H9 (cell line): ENCODE data around the gene LARP1. TPM values are rescaled to one million over a fixed set of nuclear protein-coding genes. Genes with fewer than 3 reads are reported as not detected.
"Not testable (repeated sequence)": the region's sequence is repeated elsewhere in the genome, so short reads cannot be mapped to it uniquely, and the experiment has no call there.

Source experiments
- DNase-seq: peaks from one replicate; pipeline ENCODE4 v3.0.0-alpha.2; 2017
- H2AFZ ChIP-seq: one replicate; pipeline ENCODE4 v1.6.1; 2013; ENCODE audit warnings: mild to moderate bottlenecking, low read length, control low read depth, moderate library complexity
- H2AK5ac ChIP-seq: 2 replicates; pipeline ENCODE4 v1.6.1; 2013; ENCODE audit warnings: low read length, control low read depth, mixed read lengths; ENCODE audit not compliant: insufficient read length
- H2BK120ac ChIP-seq: one replicate; pipeline ENCODE4 v1.6.1; 2013; ENCODE audit warnings: low read depth, mild to moderate bottlenecking, low read length, control low read depth, inconsistent platforms; ENCODE audit not compliant: poor library complexity, severe bottlenecking
- H2BK12ac ChIP-seq: 2 replicates; pipeline ENCODE4 v1.6.1; 2013; ENCODE audit warnings: low read length, control low read depth, mixed read lengths, low read depth; ENCODE audit not compliant: insufficient read length
- H2BK15ac ChIP-seq: 2 replicates; pipeline ENCODE4 v1.6.1; 2013; ENCODE audit warnings: low read depth, low read length, control low read depth
- H2BK20ac ChIP-seq: one replicate; pipeline ENCODE4 v1.6.1; 2013; ENCODE audit warnings: low read depth, mild to moderate bottlenecking, low read length, control low read depth, inconsistent platforms; ENCODE audit not compliant: poor library complexity, severe bottlenecking
- H2BK5ac ChIP-seq: 2 replicates; pipeline ENCODE4 v1.6.1; 2013; ENCODE audit warnings: low read length, control low read depth, mixed read lengths; ENCODE audit not compliant: insufficient read length
- H3K14ac ChIP-seq: 2 replicates; pipeline ENCODE4 v1.6.1; 2013; ENCODE audit warnings: low read length, control low read depth; ENCODE audit not compliant: insufficient read depth
- H3K18ac ChIP-seq: 2 replicates; pipeline ENCODE4 v1.6.1; 2013; ENCODE audit warnings: low read depth, mild to moderate bottlenecking, mixed read lengths, low read length, control low read depth; ENCODE audit not compliant: insufficient read length
- H3K23ac ChIP-seq: 2 replicates; pipeline ENCODE4 v1.6.1; 2013; ENCODE audit warnings: low read length, control low read depth, mixed read lengths, low read depth; ENCODE audit not compliant: insufficient read length
- H3K23me2 ChIP-seq: 2 replicates; pipeline ENCODE4 v1.6.1; 2013; ENCODE audit warnings: low read depth, mild to moderate bottlenecking, mixed read lengths, low read length, control low read depth; ENCODE audit not compliant: insufficient read length, poor library complexity, severe bottlenecking
- H3K27ac ChIP-seq: 2 replicates; pipeline ENCODE4 v1.5.1; 2013; ENCODE audit warnings: low read length, control low read depth, mixed read lengths, low read depth; ENCODE audit not compliant: insufficient read length
- H3K27me3 ChIP-seq: 2 replicates; pipeline ENCODE4 v1.6.1; 2013; ENCODE audit warnings: low read length, control low read depth, inconsistent platforms; ENCODE audit not compliant: insufficient read depth
- H3K4ac ChIP-seq: 2 replicates; pipeline ENCODE4 v1.6.1; 2013; ENCODE audit warnings: low read depth, mild to moderate bottlenecking, control low read depth, inconsistent platforms, low read length, moderate library complexity
- H3K4me1 ChIP-seq: 2 replicates; pipeline ENCODE4 v1.6.1; 2013; ENCODE audit warnings: low read length, control low read depth, inconsistent platforms; ENCODE audit not compliant: insufficient read depth
- H3K4me2 ChIP-seq: 2 replicates; pipeline ENCODE4 v1.6.1; 2013; ENCODE audit warnings: low read length, control low read depth, mixed read lengths; ENCODE audit not compliant: insufficient read length, insufficient read depth
- H3K56ac ChIP-seq: 2 replicates; pipeline ENCODE4 v1.6.1; 2013; ENCODE audit warnings: low read depth, mild to moderate bottlenecking, mixed read lengths, low read length, control low read depth; ENCODE audit not compliant: insufficient read length
- H3K79me1 ChIP-seq: 2 replicates; pipeline ENCODE4 v1.6.1; 2013; ENCODE audit warnings: low read depth, mild to moderate bottlenecking, moderate library complexity, low read length, control low read depth, inconsistent platforms; ENCODE audit not compliant: insufficient read depth, poor library complexity, severe bottlenecking
- H3K79me2 ChIP-seq: 2 replicates; pipeline ENCODE4 v1.6.1; 2013; ENCODE audit warnings: low read length, control low read depth, inconsistent platforms; ENCODE audit not compliant: insufficient read depth
- H3K9ac ChIP-seq: 2 replicates; pipeline ENCODE4 v1.6.1; 2013; ENCODE audit warnings: low read length, control low read depth, mixed read lengths; ENCODE audit not compliant: insufficient read length; ENCODE audit errors: extremely low read depth
- H3K9me3 ChIP-seq: one replicate; pipeline ENCODE4 v1.6.1; 2013; ENCODE audit warnings: low read depth, low read length, inconsistent platforms; ENCODE audit not compliant: control insufficient read depth
- H3T11ph ChIP-seq: one replicate; pipeline ENCODE4 v1.6.1; 2013; ENCODE audit warnings: mild to moderate bottlenecking, low read length, control low read depth, inconsistent platforms
- H4K20me1 ChIP-seq: one replicate; pipeline ENCODE4 v1.6.1; 2013; ENCODE audit not compliant: control insufficient read depth, insufficient read length, insufficient read depth
- H4K5ac ChIP-seq: 2 replicates; pipeline ENCODE4 v1.6.1; 2013; ENCODE audit warnings: low read depth, mild to moderate bottlenecking, mixed read lengths, low read length, control low read depth; ENCODE audit not compliant: insufficient read length
- H4K8ac ChIP-seq: replicated peaks from 2 replicates; pipeline ENCODE4 v1.6.1; 2013; ENCODE audit warnings: low read length, control low read depth, mixed read lengths, low read depth; ENCODE audit not compliant: insufficient read length
- H4K91ac ChIP-seq: 2 replicates; pipeline ENCODE4 v1.6.1; 2013; ENCODE audit warnings: low read depth, mild to moderate bottlenecking, moderate library complexity, mixed read lengths, low read length, control low read depth; ENCODE audit not compliant: insufficient read length
- H3K27ac Mint-ChIP-seq, 3 experiments: 2 replicates in 2 of 3; 3 replicates in 1 of 3; pipeline ENCODE4 v1.8.0; 2020 to 2021; ENCODE audit warnings: mixed read lengths in 3 of 3, mild to moderate bottlenecking in 1 of 3, moderate library complexity in 1 of 3
- H3K27me3 Mint-ChIP-seq: 2 replicates; pipeline ENCODE4 v1.8.0; 2021; ENCODE audit warnings: low read depth, mild to moderate bottlenecking, moderate library complexity, mixed read lengths
- H3K36me3 Mint-ChIP-seq, 3 experiments: 2 replicates in 2 of 3; 3 replicates in 1 of 3; pipeline ENCODE4 v1.8.0; 2020 to 2021; ENCODE audit warnings: low read depth in 3 of 3, mixed read lengths in 3 of 3; ENCODE audit not compliant: insufficient read depth in 1 of 3
- H3K4me1 Mint-ChIP-seq, 2 experiments: 2 replicates each; pipeline ENCODE4 v1.8.0; 2020; ENCODE audit warnings: mixed read lengths in 2 of 2
- H3K4me3 Mint-ChIP-seq, 2 experiments: 2 replicates in 1 of 2; 3 replicates in 1 of 2; pipeline ENCODE4 v1.8.0; 2020 to 2021; ENCODE audit warnings: mild to moderate bottlenecking in 2 of 2, mixed read lengths in 2 of 2, moderate library complexity in 1 of 2
- H3K9me3 Mint-ChIP-seq, 2 experiments: 2 replicates in 1 of 2; 3 replicates in 1 of 2; pipeline ENCODE4 v1.8.0; 2020; ENCODE audit warnings: mild to moderate bottlenecking in 2 of 2, mixed read lengths in 2 of 2, moderate library complexity in 1 of 2
- WGBS: extraction: QIAGEN DNeasy Blood & Tissue Kit; methylation state at CpG from one replicate; pipeline ENCODE4 v1.1.7; 2013; ENCODE audit warnings: missing lambda C conversion rate, low lambda C conversion rate, mixed read lengths; ENCODE audit not compliant: insufficient read length; ENCODE audit errors: extremely low coverage; 5-methylcytosine and 5-hydroxymethylcytosine counted together
- total RNA-seq: library from RNA; stranded (reverse); gene quantifications from 2 replicates; pipeline ENCODE4 v1.2.1, GENCODE V29; 2021
- TF ChIP-seq, protein P1 (sequence below): fragments of 200-600 bp; sonication (generic); conservative IDR thresholded peaks from 3 replicates; pipeline ENCODE4 v1.8.0; 2021; ENCODE audit warnings: antibody characterized with exemption, mild to moderate bottlenecking

The LARP1 gene
- total RNA-seq, 1 experiment from 2014 or later = 405 TPM

DNA sequence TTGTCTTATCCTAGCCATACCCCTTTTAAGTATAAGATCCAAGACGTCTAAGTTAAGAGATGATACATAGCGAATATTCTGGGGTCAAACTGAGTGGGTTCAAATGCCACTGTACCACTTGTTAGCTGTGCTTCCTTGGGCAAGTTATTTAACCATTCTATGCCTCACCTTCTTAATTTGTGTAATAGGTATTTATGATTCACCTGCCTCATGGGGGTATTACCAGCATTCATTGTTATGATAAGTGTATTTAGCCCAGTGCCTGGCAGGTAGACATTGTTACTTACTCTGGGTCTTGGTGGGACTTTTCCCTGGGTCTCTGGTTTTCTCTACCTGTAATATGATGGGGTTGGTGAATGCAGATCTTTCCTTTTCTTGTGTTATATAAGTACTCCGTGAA lies 3.8 kb downstream of the LARP1 start:
- peaks cover 11% of the 10 kb centered on the region for H3K23me2 ChIP-seq
- no CpG with 5 or more reads among the region's 3 CpGs for WGBS
- TF ChIP-seq, protein P1, sequence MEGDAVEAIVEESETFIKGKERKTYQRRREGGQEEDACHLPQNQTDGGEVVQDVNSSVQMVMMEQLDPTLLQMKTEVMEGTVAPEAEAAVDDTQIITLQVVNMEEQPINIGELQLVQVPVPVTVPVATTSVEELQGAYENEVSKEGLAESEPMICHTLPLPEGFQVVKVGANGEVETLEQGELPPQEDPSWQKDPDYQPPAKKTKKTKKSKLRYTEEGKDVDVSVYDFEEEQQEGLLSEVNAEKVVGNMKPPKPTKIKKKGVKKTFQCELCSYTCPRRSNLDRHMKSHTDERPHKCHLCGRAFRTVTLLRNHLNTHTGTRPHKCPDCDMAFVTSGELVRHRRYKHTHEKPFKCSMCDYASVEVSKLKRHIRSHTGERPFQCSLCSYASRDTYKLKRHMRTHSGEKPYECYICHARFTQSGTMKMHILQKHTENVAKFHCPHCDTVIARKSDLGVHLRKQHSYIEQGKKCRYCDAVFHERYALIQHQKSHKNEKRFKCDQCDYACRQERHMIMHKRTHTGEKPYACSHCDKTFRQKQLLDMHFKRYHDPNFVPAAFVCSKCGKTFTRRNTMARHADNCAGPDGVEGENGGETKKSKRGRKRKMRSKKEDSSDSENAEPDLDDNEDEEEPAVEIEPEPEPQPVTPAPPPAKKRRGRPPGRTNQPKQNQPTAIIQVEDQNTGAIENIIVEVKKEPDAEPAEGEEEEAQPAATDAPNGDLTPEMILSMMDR = no peak
- H3K79me2 ChIP-seq = peaks cover 79% of the 10 kb centered on the region
- no peak overlapping the region for H2BK12ac ChIP-seq
- H4K91ac ChIP-seq = no peak overlapping the region
- H4K20me1 ChIP-seq = no peaks in the 10 kb centered on the region
- H3T11ph ChIP-seq = no peak overlapping the region
- H3K4me1 Mint-ChIP-seq = peaks cover 51% of the 10 kb centered on the region in 2 experiments
- peaks cover 0 to 3% of the 10 kb centered on the region in 2 experiments; a peak in 2 of 5 replicates for H3K9me3 Mint-ChIP-seq
- no peak overlapping the region for H2BK120ac ChIP-seq
- peak overlapping the region; percentile 64 to 85 (median 68); a peak in 5 of 7 replicates for H3K27ac Mint-ChIP-seq
- no peak overlapping the region for H3K27ac ChIP-seq
- H3K4ac ChIP-seq = no peak overlapping the region
- no peak overlapping the region for H2BK15ac ChIP-seq
- no peak overlapping the region for H2BK5ac ChIP-seq
- H3K9ac ChIP-seq = peak overlapping the region; percentile 15
- no peak overlapping the region for H4K5ac ChIP-seq
- no peak overlapping the region for H2BK20ac ChIP-seq
- H3K27me3 ChIP-seq = no peaks in the 10 kb centered on the region
- peaks cover 2% of the 10 kb centered on the region; the same call in 1 of the 2 replicates for H3K27me3 Mint-ChIP-seq
- no peak overlapping the region for H3K14ac ChIP-seq
- DNase-seq = no peak
- peak overlapping the region; percentile 74 to 91 for H3K4me3 Mint-ChIP-seq
- no peak overlapping the region for H3K23ac ChIP-seq
- no peak overlapping the region for H3K18ac ChIP-seq
- H3K79me1 ChIP-seq = no peaks in the 10 kb centered on the region
- H3K36me3 Mint-ChIP-seq = peaks cover 0 to 8% (median 4%) of the 10 kb centered on the region in 3 experiments; a peak in 3 of 7 replicates
- H3K4me2 ChIP-seq = peak overlapping the region; percentile 95
- no peak overlapping the region for H2AK5ac ChIP-seq
- H3K4me1 ChIP-seq = peaks cover 10% of the 10 kb centered on the region
- no peak overlapping the region for H3K56ac ChIP-seq
- H2AFZ ChIP-seq = no peak overlapping the region
- no peak overlapping the region for H4K8ac ChIP-seq
- no peaks in the 10 kb centered on the region for H3K9me3 ChIP-seq

DNA sequence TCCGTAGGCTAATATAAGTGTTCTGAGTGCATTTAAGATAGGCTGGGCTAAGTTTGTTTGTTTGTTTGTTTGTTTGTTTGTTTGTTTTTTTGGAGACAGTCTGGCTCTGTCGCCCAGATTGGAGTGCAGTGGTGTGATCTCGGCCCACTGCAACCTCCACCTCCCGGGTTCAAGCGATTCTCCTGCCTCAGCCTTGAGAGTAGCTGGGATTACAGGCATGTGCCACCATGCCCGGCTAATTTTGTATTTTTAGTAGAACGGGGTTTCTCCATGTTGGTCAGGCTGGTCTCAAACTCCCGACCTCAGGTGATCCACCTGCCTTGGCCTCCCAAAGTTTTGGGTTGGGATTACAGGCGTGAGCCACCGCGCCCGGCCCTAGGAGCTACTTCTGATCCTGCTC lies 4.7 kb downstream of the LARP1 start:
- not testable (repeated sequence) for H3K4me2 ChIP-seq, H2BK5ac ChIP-seq, H3K23ac ChIP-seq, DNase-seq, H3K27me3 ChIP-seq, H3K36me3 Mint-ChIP-seq, H3K4ac ChIP-seq, H3K9ac ChIP-seq, H3K79me1 ChIP-seq, H4K8ac ChIP-seq, H2BK120ac ChIP-seq, H3K18ac ChIP-seq, H3T11ph ChIP-seq, H4K91ac ChIP-seq, H2AK5ac ChIP-seq, H3K23me2 ChIP-seq, H4K20me1 ChIP-seq, H3K56ac ChIP-seq, H2BK15ac ChIP-seq, H3K14ac ChIP-seq, H2BK20ac ChIP-seq, H3K9me3 ChIP-seq, H3K27ac ChIP-seq, H2AFZ ChIP-seq, H2BK12ac ChIP-seq, H3K27me3 Mint-ChIP-seq, H4K5ac ChIP-seq, H3K9me3 Mint-ChIP-seq
- peaks cover 86% of the 10 kb centered on the region for H3K79me2 ChIP-seq
- Mint-ChIP-seq H3K4me3 (peak overlapping the region; percentile 27 to 73), H3K27ac (peak overlapping the region in 2 of 3 experiments; percentile 27 to 71; a peak in 3 of 7 replicates), H3K4me1 (peaks cover 46 to 47% of the 10 kb centered on the region in 2 experiments)
- H3K4me1 ChIP-seq = peaks cover 10% of the 10 kb centered on the region
- WGBS = no CpG with 5 or more reads among the region's 12 CpGs
